HG03460 (cell line): ENCODE results near the gene SHH.

ENCODE experiments used
- ATAC-seq: cut with Tn5 transposase; IDR thresholded peaks from one replicate; pipeline ENCODE4 v1.9.1; 2021; ENCODE audit not compliant: unreplicated experiment

SHH gene

GRCh38 chr7:155794196-155794595 lies 18.1 kb downstream of the SHH start:
- ATAC-seq, result no peak

GRCh38 chr7:155793720-155794119 lies 18.5 kb downstream of the SHH start:
- ATAC-seq, result no peak

GRCh38 chr7:155792999-155793560 lies 19.2 kb downstream of the SHH start:
- ATAC-seq, result no peak

GRCh38 chr7:155792315-155792960 lies 19.8 kb downstream of the SHH start:
- ATAC-seq, result no peak

- no peak for ATAC-seq
Measured at GRCh38 chr7:155791836-155792235, 20.4 kb downstream of the SHH start.

- no peak for ATAC-seq
Measured at GRCh38 chr7:155791214-155791737, 21.0 kb downstream of the SHH start.

GRCh38 chr7:155790666-155791065 lies 21.6 kb downstream of the SHH start:
- no peak for ATAC-seq

GRCh38 chr7:155789001-155789725 lies 23.1 kb downstream of the SHH start:
- ATAC-seq, result no peak

- no peak for ATAC-seq
Measured at GRCh38 chr7:155788616-155789000, 23.7 kb downstream of the SHH start.

- ATAC-seq, result no peak
Measured at GRCh38 chr7:155787171-155787851, 25.0 kb downstream of the SHH start.

GRCh38 chr7:155786491-155786890 lies 25.8 kb downstream of the SHH start:
- ATAC-seq, result no peak

GRCh38 chr7:155785536-155785935 lies 26.7 kb downstream of the SHH start:
- no peak for ATAC-seq

- ATAC-seq, result no peak
Measured at GRCh38 chr7:155782466-155782865, 29.8 kb downstream of the SHH start.

GRCh38 chr7:155781433-155781832 lies 30.8 kb downstream of the SHH start:
- no peak for ATAC-seq

- ATAC-seq, result no peak
Measured at GRCh38 chr7:155780884-155781283, 31.4 kb downstream of the SHH start.

GRCh38 chr7:155778349-155778748 lies 33.9 kb downstream of the SHH start:
- no peak for ATAC-seq

GRCh38 chr7:155776606-155777005 lies 35.7 kb downstream of the SHH start:
- ATAC-seq, result no peak

GRCh38 chr7:155775691-155776090 lies 36.6 kb downstream of the SHH start:
- ATAC-seq, result no peak

- ATAC-seq, result no peak
Measured at GRCh38 chr7:155774947-155775346, 37.3 kb downstream of the SHH start.

GRCh38 chr7:155773531-155773930 lies 38.7 kb downstream of the SHH start:
- no peak for ATAC-seq

GRCh38 chr7:155770241-155770640 lies 42.0 kb downstream of the SHH start:
- no peak for ATAC-seq

- no peak for ATAC-seq
Measured at GRCh38 chr7:155769701-155770100, 42.6 kb downstream of the SHH start.
